Stimulated activated CD4-positive, alpha-beta T cell treated with anti-CD3 and anti-CD28 coated beads, TNF-alpha, amount 100 ng/mL, for 24 hours (primary cell): ENCODE results near the gene CFAP61.
"Not testable (repeated sequence)": the region's sequence is repeated elsewhere in the genome, so short reads cannot be mapped to it uniquely, and the experiment has no call there.

Experiments used
- DNase-seq, 3 experiments: peaks; one replicate each; pipeline ENCODE4 v3.0.0-alpha.2; 2020; ENCODE audit warnings: low read depth in 3 of 3

CFAP61 gene

DNA sequence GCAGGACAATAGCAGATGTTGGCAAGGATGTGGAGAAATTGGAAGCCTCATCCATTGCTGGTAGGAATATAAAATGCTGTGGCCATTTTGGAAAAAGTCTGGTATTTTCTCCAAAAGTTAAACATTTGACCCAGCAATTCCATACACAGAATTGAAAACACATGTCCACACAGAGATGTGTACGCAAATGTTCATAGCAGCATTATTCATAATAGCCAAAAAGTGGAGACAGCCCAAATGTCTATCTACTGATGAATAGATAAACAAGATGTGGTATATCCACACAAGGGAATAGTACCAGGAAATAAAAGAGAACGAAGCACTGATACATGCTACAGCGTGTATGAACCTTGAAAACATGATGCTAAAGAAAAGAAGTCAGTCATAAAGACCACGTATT, 40.5 kb downstream of the CFAP61 start:
- DNase-seq, result no peak

DNA sequence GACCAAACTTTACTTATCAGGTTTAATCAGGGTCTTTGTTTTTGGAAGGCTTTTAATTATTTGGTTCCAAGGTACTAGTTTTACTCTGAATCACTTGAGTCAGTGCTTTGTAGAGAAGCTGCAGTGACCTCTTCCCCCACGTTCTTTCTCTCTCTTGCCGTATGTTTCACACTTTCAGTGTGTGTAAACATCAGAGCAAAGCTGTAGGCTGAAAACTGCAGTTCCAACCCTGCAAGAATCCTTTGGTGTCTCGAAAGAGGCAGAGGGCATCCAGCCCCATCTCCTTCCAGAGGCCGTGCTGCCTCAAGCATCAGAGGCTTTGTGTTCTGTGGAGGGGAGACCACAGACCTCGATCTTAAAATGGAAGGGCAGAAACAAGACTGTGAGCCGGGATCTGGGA, 42.1 kb downstream of the CFAP61 start:
- no peak for DNase-seq

DNA sequence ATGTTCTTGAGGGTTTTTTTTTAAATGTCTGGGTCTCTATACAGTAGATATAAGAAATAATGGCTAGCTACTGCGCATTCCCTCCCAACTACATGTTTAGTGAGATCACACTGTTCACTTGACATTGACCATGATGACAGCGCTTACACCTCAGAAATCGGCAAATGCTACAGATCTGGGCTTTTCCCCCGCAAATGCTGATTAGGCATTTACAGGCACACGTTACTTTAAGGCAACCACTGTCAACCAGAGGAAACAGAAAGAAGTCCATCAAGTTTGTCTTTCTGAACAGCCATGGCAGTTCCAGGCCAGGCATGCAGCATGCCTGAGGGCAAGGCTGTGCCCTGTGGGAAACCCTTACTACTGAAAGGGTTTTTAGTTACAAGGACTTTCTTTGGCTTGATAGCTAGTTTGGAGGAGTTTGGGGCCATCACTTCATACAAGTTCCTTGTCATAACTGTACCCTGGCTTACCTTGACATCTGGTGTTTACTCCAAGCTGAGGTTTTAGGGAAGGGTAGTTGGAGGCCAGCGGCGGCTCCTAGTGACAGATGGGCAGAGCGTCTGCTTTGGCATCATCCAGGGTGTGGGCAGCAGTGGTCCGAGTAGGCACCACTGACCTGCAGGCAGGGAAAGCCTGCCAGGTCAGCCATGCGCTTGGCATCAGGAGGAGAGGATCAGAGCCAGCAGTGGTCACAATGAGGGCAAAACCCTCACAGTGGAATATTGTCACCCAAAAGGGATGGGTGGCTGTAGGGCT, 43.0 kb downstream of the CFAP61 start:
- DNase-seq, result no peak

DNA sequence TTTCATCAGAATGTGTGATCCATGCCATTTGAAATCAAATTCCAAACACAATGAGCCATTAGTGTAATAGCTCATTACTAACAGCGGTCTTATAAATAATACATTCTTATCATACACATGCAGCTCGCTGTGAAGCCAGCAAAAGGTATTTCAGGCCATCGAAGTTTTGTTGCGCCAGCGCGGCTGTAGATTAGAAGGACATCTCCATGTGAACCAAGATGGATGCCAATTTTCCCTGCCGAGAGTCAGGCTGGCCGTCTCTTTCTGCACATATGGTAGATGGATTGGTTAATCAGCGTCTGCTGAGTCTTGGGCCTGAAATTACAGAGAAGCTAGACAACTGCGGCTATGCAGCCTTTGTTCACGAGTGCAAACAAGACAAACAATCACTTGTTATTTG, 44.1 kb downstream of the CFAP61 start:
- DNase-seq, result no peak

DNA sequence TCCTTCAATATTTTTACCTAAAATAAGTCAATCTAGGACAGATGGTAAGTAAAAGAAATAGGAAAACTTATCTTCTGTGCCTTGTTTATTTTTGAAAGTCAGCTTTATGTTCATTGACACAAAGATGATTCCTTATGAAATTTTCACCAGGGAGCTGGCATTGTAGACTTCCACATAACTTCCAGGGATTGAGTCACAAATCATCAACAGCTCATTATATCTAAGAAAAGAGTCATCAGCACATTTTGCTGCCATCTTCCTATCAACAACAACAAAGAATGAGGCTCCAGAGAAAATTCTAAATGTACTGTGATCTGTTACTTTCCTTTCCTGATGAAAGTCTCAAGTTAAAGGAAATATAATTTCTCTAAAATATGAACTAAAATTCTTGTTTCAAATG, 48.5 kb downstream of the CFAP61 start:
- no peak for DNase-seq

DNA sequence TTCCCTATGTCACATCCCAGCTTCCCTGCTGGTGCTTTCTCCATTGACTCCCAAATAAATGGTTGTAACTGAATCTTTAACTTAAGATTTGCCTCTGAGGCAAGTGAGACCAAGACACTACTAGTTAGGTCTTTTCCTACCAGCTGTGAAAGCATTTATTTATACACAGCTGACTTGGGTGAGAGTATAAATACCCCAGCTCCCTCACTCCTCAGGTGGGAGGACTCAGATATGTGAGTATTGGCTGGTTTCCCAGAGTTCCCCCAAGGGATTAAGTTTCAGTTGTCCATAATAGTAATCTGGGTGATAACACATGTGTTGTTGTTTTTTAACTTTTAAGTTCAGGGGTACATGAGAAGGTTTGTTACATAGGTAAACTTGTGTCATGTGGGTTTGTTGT, 49.8 kb downstream of the CFAP61 start:
- no peak for DNase-seq

DNA sequence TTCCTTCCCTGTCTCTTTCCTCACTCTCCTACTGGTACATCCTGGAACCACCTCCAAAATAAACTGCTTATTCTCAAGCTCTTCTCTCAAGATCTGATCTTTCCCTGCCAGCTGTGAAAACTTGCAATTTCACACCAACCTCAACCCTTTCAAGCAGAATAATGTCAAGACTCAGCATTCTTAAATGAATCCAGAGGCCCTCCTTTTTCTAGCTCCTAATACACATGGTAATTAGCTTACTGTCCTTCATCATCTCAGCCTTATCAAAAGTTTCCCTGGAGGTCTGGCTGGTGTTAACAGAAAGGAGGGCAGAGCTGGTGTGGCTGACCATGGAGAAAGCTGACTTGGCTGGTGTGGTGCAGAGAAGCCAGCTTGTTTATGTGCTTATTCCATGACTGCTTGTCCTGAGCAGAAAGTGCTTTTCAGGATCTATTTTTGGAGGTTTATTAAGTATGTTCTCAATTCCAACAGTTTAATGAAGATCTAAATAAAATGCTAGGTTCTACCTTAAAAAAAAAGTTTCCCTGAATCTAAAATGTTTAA, 50.5 kb downstream of the CFAP61 start:
- DNase-seq, result no peak

DNA sequence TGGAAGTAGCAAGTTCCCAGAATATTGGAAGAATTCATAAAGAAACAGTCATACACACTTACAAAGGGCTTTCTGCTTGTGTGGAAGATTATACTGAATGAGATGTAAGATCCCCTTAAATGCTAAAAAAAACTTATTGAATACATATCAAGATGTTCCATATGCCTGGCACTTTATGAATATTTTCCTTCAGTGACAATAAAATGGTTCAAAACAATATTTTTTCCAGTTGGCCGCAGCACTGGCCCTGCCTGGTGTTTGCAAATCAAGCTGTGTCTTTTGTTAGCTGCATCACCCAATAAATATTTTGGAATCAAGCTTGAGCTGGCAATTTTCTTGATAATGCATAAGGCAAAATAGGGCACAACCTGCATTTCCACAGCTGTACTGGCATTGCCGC, 51.2 kb downstream of the CFAP61 start:
- DNase-seq, result no peak

DNA sequence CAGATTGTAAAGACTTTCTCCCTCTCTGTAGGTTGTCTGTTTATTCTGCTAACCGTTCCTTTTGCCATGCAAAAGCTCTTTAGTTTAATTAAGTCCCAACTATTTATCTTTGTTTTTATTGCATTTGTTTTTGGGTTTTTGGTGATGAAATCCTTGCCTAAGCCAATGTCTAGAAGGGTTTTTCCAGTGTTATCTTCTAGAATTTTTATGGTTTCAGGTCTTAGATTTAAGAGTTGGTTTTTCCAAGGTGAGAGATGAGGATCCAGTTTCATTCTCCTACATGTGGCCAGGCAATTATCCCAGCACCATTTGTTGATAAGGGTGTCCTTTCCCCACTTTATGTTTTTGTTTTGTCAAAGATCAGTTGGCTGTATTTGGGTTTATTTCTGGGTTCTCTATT, 70.9 kb downstream of the CFAP61 start:
- not testable (repeated sequence) for DNase-seq

DNA sequence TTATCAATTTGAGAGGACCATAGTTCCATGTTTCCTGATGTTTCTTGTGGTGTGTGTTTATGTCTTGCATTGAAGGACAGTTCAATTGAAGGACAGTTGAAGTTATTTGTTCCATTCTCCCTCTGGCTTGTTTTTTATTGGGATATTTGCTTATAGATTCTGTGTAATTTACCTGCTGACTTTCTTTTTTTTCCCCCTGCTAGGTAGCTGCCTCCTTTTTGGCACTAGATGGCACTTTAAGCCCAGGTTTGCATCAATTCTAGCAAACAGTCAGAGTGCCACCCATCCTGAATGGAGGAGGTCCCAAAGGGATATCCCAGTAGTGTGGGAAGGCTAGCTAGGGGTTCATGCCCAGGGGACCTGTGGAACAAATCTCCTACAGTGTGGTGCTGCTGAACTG, 78.1 kb downstream of the CFAP61 start:
- no peak for DNase-seq

DNA sequence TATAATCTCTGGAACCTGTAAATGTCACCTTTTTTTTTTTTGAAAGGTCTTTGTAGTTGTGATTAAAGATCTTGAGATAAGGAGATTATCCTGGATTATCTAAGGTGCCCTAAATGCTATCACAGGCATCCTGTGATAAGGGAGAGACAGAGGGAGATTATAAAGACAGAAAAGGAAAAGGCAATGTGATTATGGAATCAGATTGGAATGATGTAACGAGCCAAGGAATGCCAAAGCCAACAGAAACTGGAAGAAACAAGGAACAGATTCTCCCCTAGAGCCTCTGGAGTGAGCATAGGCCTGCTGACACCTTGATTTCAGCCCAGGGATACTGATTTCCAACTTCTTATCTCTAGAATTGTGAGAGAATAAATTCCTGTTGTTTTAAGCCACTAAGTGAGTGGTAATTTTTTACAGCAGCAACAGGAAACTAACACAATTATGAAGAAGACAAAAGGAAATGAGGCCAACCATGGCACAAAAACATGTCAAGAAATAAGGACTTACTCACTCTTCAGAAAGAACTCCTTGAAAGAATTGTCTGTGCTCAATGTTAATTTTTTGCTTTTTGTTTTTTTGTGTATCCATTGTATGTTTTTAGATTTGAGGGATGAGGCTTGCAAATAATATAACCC, 82.7 kb downstream of the CFAP61 start:
- DNase-seq, result no peak

DNA sequence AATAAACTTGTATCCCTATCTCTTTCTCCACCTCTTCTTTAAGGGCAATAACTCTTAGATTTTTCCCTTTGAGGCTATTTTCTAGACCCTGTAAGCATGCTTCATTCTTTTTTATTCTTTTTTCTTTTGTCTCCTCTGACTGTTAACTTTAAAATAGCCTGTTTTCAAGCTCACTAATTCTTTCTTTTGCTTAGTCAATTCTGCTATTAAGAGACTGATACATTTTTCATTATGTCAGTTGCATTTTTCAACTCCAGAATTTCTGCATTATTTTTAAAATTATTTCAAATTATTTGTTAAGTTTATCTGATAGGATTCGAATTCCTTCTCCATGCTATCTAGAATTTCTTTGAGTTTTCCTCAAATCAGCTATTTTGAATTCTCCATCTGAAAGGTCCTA, 84.0 kb downstream of the CFAP61 start:
- no peak for DNase-seq

DNA sequence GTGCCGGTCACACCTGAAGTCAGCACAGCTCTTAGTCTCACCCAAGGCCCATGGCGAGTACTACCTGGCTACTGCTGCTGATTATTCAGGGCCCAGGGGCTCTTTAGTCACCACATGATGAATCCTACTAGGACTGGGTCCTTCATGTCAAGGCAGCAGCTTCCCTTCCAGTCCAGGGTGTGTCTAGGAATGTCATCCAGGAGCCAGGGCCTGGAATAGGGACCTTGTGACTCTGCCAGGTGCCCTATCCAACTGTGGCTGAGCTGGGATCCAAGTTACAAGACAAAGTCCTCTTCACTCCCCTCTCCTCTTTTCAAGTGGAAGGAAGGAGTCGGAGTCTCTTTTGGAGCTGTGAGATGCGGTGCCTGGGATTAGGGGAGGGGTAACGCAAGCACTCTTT, 85.5 kb downstream of the CFAP61 start:
- DNase-seq, result no peak

DNA sequence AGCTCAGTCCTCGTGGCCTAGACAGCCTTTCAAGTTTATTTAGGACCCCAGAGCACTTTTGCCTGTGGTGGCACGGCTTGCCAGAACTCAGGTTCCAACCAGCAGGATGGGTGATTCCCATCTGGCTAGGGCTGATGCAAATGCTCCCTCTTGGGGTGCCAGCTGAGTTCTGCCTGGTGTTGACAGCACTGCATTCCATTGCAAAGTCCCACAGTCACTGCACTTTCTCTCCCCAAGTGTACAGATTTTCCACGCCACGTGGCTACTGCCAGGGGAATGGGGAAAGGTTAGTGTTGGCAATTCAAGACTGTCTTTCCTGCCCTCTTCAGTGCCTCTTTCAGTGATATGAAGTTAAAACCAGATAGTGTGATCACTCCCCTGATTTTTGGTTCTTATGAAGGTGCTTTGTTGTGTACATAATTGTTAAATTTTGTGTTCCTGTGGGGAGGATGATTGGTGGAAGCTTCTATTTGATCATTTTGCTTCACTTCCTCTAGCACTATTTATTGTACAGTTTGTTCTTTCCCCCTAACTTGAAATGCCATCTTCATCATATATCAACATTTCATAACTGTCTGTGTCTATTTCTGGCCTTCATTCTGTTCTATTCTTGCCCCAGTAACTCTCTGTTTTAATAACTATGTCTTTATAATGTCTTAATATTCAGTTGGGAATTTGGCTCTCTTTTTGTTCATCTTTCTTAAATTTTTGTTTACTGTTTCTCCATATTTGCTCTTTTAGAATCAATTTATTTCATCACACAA, 86.2 kb downstream of the CFAP61 start:
- no peak for DNase-seq

DNA sequence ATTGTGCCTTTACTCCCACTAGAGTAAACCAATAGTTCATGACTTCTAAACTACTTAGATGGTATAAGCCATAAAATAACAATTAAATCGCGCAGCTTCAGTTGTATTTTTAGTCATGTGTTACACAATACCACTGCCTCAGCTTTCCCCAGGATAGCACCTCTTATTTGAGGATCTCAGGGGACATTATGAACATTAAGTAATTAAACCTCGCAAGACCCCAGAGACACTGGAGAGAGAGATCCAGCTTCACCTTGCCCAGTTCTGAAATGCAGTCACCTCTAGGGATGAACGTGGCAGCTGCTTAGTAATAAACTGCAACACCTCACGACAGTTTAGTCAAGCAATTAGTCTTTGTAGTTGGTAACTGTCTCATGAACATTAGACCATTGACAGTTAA, 87.1 kb downstream of the CFAP61 start:
- no peak for DNase-seq

DNA sequence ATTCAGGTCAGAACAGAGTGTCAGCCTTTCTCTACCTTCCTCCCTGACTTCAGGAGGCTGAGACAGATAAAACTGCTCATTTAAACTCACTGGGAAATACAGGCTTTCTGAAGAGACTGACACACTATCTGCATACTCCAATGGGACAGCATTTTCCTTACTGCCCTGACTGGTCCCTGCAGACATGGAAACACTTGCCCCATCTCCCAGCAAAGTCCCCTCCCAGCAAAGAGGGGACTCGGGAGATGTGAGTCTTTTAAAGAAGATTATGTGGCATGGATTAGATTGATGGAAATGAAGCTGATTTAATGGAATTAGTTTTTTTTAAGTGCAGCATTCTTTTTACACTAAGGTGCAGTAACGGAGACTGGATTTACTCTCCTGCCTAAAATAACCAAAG, 90.8 kb downstream of the CFAP61 start:
- DNase-seq, result no peak

DNA sequence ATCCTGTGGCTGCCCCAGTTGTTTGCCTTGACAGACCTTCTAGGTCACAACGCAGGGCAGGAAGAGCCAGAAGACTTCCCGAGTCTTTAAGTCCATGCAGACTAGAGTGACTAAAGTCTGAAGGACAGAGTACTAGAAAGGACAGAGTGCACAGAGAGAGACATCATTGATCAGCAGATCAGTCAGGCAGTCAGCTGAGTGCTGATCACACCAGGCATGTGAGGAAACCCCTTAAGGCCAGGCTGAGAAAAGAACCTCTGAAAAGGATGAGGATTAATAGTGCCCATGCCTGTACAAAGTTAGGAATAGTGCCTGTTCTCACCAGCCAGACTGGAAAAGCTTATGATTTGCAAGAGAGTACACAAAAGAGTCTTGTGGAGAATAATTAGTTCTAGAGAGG, 91.3 kb downstream of the CFAP61 start:
- DNase-seq, result no peak

DNA sequence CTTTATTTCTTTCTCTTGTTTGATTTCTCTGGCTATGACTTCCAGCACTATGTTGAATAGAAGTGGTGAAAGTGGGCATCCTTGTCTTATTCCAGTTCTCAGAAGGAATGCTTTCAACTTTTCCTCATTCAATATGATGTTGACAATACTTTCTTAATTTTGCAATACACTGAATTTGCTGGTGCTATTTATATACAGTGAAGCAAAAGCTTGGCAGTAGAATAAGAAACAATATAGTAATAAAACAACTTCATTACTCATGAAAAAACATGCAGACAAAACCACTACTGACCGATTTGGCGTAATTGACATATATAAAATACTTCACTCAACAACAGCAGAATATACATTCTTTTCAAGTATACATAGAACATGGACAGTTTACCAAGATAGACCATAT, 96.4 kb downstream of the CFAP61 start:
- DNase-seq, result no peak

DNA sequence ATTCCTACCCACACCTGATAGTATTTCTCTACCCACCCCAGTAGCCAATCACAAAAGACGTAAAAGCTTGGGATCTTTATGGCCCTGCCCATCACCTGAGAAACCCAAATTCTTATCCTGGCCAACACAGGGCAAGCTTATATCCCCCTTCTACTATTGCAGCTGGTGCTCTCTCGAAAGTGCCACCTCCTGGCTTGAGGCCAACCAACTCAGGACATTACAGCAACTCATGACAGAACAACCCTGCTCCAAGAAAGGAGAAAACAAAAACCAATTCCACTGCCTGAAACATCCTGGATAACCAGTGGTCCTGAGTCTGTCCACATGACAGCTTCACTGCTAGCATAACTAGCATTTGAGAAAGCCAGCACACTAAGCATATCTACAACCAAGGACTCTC, 97.9 kb downstream of the CFAP61 start:
- DNase-seq, result no peak

DNA sequence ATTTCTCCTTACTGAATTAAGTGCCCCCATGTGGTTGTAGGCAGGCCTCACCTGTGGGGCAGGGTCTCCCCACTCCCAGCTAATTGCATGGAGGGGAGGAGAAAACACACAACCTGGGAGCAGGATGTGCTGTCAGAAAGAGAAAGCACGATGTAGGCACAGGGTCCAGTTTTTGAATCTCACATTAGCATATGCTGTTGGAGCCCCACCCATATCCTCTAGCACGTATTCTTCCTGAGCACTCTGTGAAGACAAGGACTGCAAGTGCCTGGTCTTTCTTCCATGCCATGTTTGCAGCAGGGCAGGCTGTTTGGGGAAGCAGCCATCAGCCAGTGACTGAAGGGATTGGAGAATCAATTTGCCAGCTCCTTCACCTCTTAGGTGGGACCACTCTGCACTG, 108.2 kb downstream of the CFAP61 start:
- DNase-seq, result no peak

DNA sequence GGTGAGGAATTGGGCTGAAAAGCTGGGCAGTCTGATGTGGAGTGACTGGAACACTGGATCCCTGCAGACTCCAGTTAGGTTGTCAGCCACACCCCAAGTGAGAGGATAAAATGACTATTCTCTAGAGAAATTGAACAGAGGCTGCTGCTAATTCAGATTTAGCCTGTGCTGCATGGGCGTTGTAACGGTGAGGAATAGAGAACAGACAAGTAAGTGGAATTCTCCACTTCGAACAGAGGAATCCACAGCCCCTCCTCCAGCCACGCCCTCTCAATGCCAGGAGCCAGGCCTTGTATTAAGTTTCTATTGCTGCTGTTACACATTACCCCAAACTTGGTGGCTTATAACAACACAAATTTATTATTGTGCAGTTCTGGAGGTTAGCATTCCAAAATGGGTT, 109.3 kb downstream of the CFAP61 start:
- DNase-seq, result no peak

DNA sequence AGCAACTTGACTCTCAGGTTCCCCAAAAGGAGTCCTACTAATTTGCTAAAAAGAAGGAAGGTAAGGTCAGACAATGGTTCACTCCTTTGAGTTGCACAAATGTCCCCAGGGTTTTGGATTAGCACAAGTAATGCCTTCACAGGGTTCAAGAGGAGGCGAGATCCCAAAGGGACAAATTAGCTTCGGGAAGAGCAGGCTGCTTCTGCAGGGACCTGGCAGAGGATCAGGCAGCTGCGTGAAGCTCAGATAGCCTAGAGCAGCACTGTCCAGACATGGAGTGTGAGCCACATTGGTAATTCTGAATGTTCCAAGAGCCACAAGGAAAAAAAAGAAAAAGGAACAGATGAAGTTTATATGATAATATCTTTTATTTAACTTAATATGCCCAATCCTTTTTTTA, 115.4 kb downstream of the CFAP61 start:
- DNase-seq, result no peak

DNA sequence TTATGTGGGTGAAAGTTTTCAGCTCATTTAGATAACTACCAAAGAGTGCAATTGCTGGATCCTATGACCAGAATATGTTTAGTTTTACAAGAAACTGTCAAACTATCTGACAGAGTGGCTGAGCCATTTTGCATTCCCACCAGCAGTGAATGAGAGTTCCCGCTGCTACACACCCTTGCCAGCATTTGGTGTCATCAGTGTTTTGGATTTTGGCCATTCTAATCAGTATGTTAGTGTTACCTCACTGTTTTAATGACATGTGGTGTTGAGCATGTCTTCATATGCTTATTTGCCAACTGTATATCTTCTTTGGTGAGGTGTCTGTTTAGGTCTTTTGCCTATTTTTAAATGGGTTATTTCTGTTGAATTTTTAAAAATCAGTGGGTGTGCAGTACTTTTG, 120.9 kb downstream of the CFAP61 start:
- DNase-seq, result no peak
